Skin epidermis (tissue), 12 donors: ENCODE data around the gene ERF.
"Not testable (repeated sequence)": the region's sequence is repeated elsewhere in the genome, so short reads cannot be mapped to it uniquely, and the experiment has no call there.

Experiments
- H3K27ac ChIP-seq, 21 experiments: fragments of 200-600 bp; sonication (generic) in 11 of 21; one replicate each; pipeline ENCODE4 v1.5.0; 2020; ENCODE audit warnings: mild to moderate bottlenecking in 3 of 21, inconsistent platforms in 2 of 21, moderate library complexity in 2 of 21
- H3K4me3 ChIP-seq, 7 experiments: fragments of 200-600 bp; sonication (generic) in 2 of 7; one replicate each; pipeline ENCODE4 v1.5.0; 2020; ENCODE audit warnings: inconsistent platforms in 2 of 7, mild to moderate bottlenecking in 2 of 7, moderate library complexity in 1 of 7

The ERF gene

DNA sequence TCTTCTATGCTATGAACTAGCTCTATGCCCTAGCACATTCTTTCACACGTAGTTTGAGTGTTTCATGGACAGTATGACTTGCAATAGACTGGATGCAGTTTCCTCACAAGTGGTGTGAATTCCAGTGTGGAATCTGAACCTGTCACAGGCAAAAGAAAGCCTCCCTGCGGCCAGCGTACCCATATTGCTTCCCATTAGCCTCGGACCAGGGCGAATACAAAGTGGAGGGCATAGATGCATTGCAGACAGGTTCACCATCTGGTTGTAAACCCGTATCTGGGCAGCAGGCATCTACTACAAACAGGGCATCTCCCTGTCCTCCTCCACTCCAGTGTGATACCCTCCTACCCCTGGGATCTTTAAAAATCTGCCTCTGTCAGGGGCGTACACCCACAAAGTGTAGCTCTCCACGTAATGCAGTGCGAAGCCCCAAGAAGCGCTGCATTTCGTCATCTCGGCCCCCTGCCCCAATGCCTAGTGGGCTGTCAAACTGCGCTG lies 12.8 kb upstream of the ERF start:
- peak overlapping the region in 20 of 21 experiments; percentile 8 to 100 (median 97) for H3K27ac ChIP-seq
- peak overlapping the region; percentile 44 to 71 (median 56) for H3K4me3 ChIP-seq

DNA sequence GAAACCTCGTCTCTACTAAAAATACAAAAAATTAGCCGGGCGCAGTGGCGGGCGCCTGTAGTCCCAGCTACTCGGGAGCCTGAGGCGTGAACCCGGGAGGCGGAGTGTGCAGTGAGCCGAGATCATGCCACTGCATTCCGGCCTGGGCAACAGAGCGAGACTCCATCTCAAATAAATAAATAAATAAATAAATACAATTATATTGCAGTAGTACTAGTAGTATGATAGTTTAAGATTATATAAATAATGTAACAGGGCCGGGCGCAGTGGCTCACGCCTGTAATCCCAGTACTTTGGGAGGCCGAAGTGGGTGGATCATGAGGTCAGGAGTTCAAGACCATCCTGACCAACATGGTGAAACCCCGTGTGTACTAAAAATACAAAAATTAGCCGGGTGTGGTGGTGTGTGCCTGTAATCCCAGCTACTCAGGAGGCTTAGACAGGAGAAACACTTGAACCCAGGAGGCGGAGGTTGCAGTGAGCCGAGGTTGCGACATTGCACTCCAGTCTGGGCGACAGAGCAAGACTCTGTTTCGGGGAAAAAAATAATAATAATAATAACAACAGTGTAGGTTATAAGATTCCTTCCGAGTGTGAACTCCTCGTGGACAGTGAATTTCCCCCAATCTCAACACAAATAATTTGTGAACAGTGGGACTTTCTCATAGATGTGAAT lies 12.1 kb upstream of the ERF start:
- H3K4me3 ChIP-seq: not testable (repeated sequence)
- H3K27ac ChIP-seq: peak overlapping the region in 3 of 21 experiments; percentile 58 to 99 (median 92)

DNA sequence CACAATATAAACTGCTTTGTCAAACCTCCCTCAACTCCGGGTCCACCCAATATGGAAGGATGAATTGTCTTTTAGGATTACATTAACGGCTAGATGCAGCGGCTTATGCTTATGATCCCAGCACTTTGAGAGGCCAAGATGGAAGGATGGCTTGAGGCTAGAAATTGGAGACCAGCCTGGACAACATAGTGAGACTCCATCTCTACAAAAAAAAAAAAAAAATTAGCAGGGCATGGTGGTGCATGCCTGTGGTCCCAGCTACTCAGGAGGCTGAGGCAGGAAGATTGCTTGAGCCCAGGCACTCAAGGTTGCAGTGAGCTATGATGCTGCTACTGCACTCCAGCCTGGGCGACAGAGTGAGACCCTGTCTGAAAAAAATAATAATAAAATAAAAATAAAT lies 11.2 kb upstream of the ERF start:
- H3K4me3 ChIP-seq, H3K27ac ChIP-seq: not testable (repeated sequence)

DNA sequence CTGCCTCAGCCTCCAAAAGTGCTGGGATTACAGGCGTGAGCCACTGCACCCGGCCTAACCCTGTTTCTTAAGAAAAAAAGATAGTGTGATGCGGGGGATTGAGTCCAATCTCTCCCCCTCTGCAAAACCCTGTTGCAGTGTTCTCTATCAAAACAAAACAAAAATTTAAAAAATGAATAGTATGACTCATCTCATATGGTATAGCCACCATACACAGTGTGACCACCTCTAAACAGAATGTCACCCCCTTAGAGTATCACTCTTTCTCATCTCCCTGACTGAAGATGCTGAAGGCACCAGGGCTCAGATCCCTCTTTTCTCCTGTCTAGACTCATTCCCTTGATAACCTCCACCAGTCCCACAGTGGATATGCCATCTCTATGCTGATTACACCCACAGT lies 6.8 kb upstream of the ERF start:
- H3K4me3 ChIP-seq: no peak overlapping the region
- no peak overlapping the region for H3K27ac ChIP-seq

DNA sequence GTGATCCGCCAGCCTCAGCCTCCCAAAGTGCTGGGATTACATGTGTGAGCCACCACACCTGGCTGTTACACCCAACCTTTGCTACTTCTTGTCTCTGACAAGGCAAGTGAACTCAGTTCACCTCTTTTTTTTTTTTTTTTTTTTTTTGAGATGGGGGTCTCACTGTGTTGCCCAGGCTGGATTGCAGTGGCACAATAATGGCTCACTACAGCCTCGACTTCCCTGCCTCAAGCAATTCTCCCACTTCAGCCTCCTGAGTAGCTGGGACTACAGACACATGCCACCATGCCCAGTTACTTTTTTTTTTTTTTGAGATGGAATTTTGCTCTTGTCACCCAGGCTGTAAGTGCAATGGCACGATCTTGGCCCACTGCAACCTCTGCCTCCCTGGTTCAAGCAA lies 2.9 kb upstream of the ERF start:
- H3K27ac ChIP-seq, H3K4me3 ChIP-seq: not testable (repeated sequence)

DNA sequence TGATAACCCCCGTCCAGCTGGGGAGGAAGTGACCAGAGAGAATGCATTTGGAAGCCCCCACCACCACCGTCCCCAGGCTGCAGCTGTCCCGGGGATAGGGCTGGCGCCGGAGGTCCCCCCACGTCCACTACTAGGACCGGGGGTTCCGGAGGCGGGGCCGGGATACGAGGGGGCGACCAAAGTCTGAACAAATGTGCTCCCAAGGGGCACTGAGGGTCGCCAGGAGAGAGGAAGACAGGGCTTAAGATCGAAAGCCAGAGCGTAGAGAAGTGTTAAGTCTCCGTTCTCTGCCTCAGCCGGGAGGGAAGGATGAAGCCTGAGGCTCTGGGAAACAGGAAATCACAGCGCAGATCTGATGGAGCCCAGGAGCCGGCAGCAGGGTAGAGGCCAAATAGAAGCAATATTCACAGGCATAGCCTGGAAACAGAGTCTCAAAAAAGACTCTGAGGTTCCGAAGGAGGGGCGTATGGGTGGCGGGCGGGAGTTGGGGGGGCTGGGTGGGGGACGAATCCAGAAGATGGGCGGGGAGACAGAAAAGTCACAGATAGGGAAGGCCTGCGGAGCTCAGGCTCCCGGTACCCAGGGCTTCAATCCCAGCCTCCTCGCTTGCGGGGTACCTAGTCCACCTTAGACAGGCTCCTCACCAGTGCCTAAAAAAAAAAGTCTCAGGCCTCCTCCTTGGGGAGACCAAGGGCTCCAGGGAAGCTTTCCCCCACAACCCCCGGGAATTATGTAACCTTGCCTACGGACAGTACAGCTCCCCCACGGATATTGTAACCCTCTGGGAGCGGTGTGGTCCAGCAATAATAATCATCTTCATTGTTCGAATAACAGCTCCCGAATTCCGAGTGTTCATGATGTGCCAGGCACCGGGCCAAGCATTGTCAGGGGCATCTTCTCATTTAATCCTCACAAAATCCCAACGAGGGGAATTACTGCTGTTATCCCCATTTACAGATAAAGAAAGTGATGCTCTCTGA lies 1.1 kb upstream of the ERF start:
- H3K4me3 ChIP-seq: peak overlapping the region; percentile 76 to 100 (median 94)
- H3K27ac ChIP-seq: peak overlapping the region in 20 of 21 experiments; percentile 29 to 100 (median 98)

DNA sequence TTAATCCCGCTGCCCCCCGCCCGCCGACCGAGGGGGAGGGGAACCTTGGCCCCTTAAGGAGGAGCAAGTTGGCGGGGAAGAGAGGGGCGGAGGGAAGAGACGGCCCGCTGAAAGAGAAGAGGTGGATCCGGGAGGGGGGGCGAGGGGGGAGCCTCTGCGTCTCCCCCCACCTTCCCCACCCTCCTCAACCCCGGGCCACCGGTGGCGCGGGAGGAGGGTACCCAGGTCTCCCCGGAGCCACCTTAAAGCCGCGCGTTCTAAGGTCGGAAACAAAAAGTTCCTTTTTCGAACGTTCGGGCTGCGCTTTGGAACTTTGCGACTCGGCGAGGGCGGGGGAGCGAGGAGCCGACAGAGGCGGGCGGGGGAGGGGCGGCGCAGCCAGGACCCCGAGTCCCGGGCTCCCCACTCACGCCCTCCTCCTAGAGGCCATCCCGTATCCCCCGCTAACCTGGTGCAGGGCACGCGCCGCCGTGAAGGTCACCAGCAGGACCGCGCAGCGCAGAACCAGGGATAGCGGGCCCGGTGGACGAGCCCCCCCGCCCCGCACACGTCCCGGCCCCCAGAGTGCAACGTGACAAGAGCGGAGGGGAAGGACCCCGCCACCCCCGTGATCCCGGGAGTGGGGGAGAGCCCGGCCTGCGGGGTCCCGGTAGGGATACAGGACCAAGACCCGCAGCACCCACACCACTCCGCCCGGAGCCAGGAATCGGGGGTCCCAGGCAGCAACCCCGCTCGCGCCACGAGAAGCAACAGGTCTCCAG lies 659 bp downstream of the ERF start:
- Histone ChIP-seq H3K4me3 (peak overlapping the region; percentile 76 to 100 (median 94)), H3K27ac (peak overlapping the region; percentile 88 to 100 (median 98))

DNA sequence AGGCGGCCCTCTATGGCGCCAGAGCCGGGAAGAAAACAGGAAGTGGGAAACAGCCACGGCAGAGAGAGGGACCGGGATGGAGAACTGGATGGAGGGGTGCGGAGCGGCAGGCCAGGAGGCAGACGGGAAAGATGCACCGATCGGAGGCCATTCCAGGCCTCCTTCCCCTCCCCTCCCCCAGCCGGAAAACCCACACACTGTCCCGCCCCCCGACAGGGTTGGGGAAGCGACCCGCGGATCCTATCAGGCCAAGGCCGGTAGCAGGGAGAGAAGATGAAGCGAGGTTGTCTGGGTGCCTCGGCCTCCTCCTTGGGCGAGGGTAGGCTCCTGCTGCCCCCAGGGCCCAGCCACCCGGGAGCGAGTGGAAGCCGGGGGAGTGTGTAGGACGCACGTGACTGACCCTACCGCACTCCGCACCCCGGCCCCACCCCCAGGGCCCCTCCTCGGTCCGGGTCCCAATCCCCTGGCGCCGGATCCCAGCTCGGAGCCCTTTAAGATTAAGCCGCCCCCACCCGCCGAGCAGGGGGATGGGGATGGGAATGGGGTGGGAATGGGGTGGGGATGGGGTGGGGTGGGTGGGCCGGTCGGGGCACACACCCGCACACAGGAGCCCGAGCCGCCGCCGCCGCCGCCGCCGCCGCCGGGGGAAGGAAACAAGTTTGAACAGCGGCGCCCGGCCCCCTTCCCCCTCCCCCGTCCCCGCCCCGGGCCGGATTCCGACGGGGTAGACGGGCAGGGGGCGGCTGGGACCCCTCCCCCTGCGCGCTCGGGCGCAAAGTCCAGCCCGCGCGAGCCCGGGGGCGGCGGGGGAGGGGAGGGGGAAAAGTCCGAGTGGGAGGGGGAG lies 1.5 kb downstream of the ERF start:
- Histone ChIP-seq H3K27ac (peak overlapping the region; percentile 88 to 100 (median 98)), H3K4me3 (peak overlapping the region; percentile 76 to 100 (median 94))

DNA sequence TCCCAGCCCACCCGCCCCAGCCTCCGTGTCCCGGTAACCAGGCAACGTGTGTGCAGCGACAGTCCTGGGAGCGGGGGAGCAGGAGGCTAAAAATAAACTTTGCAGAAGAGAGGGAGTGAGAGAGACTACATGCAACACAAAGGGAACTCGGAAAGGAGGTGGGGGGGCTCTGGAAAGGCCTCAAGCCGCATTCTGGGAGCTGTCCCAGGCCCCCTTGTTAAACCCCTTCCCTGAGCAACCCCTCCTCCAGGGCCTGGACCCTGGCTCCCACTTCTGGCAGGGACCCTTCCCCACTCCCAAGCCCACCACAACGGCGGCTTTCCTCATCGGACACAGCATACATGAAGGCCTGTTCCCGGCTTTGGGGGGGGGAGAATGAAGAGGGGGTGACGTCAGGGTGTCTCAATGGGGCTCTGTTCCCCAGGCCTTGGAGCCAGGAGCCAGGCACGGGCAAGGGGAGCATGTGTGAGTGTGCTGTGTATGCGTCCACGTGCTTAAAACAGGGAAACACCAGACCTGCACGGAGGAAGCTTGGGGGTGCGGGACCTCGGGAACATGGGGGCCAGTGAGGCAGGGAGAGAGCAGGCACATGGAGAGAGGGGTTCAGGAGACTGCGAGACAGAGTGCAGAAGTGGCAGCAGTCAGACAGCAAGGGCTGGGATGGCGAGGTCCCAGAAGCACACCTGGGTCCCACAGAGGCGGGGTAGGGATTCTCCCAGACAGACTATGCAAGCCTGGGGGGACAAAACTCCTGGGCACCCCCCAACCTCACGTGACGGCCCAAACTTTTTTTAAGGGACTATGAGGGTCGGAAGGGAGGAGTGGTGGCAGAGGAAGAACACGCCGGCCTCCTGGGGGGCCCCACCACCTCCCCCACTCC lies 2.3 kb downstream of the ERF start:
- H3K4me3 ChIP-seq: peak overlapping the region; percentile 76 to 100 (median 94)
- peak overlapping the region; percentile 88 to 100 (median 98) for H3K27ac ChIP-seq

DNA sequence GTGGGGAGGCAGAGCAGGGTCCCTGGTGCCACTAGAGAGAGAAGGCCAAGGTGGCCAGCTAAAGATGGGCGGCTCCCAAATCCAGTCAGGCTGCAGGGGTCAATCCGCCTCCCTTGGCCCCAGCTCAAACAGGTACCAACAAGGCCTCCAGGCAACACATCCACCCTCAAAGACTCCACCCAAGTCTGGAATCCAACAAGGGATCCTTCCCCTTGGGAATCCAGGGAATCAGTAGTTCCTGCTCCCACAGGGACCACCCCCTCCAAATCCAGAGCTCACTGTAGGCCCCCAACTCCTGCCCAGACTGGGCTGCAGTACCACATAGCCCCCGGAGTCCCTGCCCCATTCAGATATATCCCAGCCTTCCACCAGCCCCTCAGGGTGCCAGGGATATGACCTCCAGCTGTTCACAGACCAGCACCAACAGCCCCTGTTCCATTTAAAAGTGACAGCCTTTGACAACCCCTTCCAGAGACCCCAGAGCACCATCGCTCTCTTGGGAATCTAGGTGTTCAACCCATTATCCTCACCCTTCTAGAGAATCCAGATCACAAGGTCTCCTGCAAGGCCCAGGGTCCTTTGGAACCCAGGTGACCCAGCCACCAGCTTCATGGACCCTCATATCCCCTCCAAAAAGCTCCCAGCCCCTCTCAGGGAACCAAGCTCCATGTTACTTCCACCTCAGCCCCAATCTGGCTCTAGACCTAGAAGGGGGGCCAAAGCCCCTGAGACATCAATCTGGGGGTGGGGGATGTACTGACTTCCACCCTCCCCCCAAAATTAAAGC lies 3.2 kb downstream of the ERF start:
- Histone ChIP-seq H3K4me3 (peak overlapping the region; percentile 76 to 100 (median 94)), H3K27ac (peak overlapping the region in 20 of 21 experiments; percentile 88 to 100 (median 98))

DNA sequence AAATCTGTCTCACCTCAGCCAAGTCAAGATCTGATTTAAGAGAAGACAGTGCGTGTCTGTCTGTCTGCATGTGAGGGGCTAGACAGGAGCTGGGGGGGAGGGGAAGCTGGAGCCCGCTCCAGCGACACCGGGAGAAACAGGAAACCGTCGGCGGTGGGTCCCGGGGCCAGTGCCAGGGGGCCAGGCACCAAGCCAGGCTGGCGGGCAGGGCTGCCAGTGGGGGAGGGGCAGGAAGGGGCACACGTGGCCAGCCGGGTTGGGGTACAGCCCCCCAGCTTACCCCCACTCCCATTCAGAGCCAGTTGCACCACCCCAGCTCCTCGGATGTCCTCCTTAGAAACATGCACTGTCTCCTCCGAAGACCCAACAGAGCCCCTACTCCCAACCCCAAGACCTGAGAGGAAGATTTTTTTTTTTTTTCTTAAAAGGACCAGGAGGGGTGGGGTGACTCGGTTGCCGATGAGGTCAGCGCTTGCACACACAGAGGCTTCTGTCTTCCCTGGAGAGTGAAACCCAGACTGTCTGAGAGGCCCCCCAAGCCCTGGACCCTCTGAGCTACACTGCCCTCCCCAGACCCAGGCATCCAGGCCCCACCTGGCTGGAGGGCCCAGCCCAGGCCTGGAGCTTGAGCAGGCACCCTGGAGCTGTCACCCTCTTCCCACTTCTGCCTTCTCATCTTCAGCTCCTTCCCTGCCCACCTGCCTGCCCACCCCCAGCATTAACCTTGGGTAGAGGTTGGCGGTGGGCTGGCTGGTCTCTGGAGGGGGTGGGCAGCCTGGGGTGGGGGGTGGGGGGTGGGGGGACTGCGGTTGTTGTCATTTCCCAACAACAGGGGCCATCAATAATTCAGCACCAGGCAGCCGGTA lies 4.0 kb downstream of the ERF start:
- Histone ChIP-seq H3K27ac (peak overlapping the region in 20 of 21 experiments; percentile 0 to 100 (median 98)), H3K4me3 (peak overlapping the region in 3 of 7 experiments; percentile 0 to 92 (median 8))

DNA sequence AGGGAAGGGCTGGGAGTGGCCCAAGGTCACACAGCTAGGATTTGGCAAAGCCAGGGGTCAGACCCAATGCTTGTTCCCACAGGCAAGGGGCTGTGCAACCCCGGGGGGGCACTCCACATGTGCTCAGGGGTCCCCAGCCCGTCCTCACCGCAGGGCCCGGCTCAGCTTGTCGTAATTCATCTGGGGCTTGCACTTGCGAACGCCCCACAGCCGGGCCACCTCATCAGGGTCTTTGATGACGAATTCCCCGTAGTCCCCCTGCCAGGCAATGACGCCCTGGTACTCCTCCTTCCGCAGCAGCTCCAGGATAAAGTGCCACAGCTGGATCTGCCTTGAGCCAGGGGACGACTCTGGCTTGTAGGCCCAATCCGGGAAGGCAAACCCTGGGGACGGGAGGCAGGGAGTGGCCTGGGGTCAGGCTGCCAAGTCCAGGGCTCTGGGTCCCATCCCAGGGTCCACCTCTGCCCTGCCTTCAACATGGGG lies 4.7 kb downstream of the ERF start:
- peak overlapping the region in 1 of 7 experiments; percentile 92 for H3K4me3 ChIP-seq

DNA sequence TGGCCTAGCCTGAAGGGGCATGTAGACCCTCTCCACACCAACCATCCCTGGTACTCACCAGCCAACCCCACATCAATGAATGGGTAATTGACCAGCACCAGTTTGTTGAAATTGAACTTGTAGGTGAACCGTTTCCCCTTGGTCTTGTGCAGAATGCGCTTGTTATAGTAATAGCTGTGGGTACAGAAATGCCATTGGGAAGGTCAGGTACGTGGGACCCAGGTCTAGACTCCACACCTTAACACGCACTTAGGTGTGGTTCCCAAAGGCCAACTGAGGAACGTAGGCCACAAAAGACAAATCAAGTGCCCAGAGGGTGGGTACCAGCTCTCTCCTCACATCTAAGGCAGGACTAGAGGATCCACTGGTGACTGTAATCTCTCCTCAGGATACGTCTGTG lies 5.2 kb downstream of the ERF start:
- Histone ChIP-seq H3K27ac (peak overlapping the region in 17 of 21 experiments; percentile 0 to 100 (median 98)), H3K4me3 (no peak overlapping the region)

More for the DNA sequence above, 4.7 kb downstream of the ERF start:
- peak overlapping the region in 20 of 21 experiments; percentile 0 to 100 (median 98) for H3K27ac ChIP-seq

DNA sequence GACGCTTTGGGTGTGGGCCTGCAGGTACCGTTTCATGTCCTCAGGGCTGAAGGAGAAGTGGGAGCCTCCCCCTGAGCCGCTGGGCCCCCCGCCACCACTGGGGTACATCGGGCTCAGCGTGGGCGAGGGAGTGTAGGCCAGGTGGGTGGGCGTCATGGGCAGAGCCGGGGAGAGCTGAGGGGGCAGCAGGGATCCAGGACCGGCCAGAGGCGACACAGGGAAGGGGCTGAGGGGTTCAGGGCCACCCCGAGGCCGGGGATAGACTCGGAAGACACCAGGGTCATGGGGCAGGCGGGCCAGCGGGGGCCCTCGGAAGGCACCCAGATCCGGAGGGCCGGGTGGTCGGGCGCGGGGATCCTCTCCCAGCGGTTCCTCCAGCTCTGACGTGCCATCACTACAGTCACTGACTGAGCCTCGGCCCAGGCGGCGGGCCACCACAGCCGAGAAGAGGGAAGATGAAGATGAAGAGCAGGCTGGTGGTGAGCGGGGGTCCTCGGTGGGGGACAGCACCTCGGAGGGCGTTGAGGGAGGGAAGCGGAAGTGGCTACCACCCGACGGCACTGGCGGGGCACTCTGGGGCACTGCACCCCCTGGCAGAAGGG lies 5.7 kb downstream of the ERF start:
- H3K27ac ChIP-seq: peak overlapping the region in 10 of 21 experiments; percentile 32 to 100 (median 98)

More for the DNA sequence above, 5.7 kb downstream of the ERF start:
- no peak overlapping the region for H3K4me3 ChIP-seq
